Esophagus muscularis mucosa (tissue), 3 donors: ENCODE measurements around the gene DLD.

Source experiments
- CTCF ChIP-seq, 3 experiments: fragments of 200-600 bp in 2 of 3; fragments of 450-650 bp in 1 of 3; sonication (generic) in 2 of 3; IDR thresholded peaks; one replicate each; pipeline ENCODE4 v1.5.1; 2017 to 2019; ENCODE audit warnings: antibody characterized with exemption in 3 of 3, mild to moderate bottlenecking in 2 of 3, moderate library complexity in 1 of 3
- POLR2A ChIP-seq: fragments of 450-650 bp; IDR thresholded peaks from one replicate; pipeline ENCODE4 v1.6.1; 2017; ENCODE audit warnings: antibody characterized with exemption, moderate library complexity, mild to moderate bottlenecking, low read depth
- POLR2AphosphoS5 ChIP-seq, 2 donors: sonication (generic); formaldehyde crosslinking; IDR thresholded peaks; one replicate each; pipeline ENCODE4 v1.6.1; 2017; ENCODE audit warnings: antibody characterized with exemption in 2 of 2

GRCh38 chr7:107854989-107855388, 36.0 kb upstream of the DLD start:
- TF ChIP-seq CTCF (IDR thresholded peaks at IDR 0.05) = no peak
- no peak for TF ChIP-seq POLR2A
- TF ChIP-seq POLR2AphosphoS5 (IDR thresholded peaks at IDR 0.05) = no peak
